Measurements from ENCODE around the gene PTGES2. TPM values are rescaled to one million over a fixed set of nuclear protein-coding genes. Genes with fewer than 3 reads are reported as not detected.

Gene PTGES2
- polyA plus RNA-seq, 1 donor from 2014 or later = 55.9 TPM

DNA sequence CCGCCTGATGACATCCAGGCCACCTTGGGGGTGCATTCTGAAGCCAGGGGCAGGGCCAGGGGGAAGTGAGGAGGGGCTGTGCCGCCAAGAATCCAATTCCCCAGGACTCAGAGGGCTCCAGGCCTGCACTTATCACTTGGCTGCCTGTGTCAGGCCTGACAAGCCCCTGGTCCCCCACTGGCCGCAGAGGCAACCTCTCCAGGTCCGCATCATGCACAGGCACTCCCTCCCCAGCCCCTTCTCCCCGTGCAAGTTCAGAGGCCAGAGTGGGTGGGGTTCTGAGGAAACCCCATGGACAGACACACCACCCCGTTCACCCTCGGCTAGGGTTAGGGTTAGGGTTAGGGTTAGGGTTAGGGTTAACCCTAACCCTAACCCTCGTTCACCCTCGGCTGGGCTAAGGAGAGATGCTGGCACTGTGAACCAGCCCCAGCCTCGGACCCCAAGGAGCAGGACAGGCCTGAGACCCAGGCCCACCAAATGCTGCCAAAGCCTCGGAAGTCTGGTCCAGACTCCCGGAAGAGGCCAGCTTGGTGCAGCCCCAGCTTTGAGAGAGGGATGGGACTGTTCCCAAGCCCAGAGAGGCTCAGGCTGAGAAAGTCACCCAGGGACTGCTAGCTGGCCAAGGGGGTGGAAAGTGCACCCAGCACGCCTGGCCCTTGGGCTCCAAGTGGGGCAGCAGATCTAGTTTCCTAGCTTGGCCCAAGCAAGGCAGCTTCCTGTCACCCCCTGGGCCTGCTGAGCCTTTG is 26.6 kb upstream of the PTGES2 start:
- Histone ChIP-seq H3K36me3 (ENCODE audit: insufficient read depth, low read length) (no peaks in the 10 kb centered on the region), H3K27me3 (ENCODE audit: insufficient read depth, low read depth, low read length) (no peaks in the 10 kb centered on the region), H3K79me2 (replicated peaks; ENCODE audit: insufficient read depth, low read length) (no peaks in the 10 kb centered on the region), H3K9me3 (ENCODE audit: low read length) (no peaks in the 10 kb centered on the region), H3K4me3 (ENCODE audit: low read length) (no peak overlapping the region), H3K9ac (ENCODE audit: low read length) (no peak overlapping the region), H3K9me2 (ENCODE audit: insufficient read depth, low read length) (no peaks in the 10 kb centered on the region), H2AFZ (ENCODE audit: low read depth, low read length) (no peak overlapping the region), H3K4me2 (ENCODE audit: low read length) (no peak overlapping the region), H3F3A (ENCODE audit: insufficient read depth, low read length, poor library complexity, severe bottlenecking) (no peaks in the 10 kb centered on the region), H3K27ac (ENCODE audit: low read length) (no peak overlapping the region), H4K20me1 (ENCODE audit: insufficient read depth) (no peaks in the 10 kb centered on the region)
- TF ChIP-seq POLR2AphosphoS5 (IDR thresholded peaks at IDR 0.05) = no peak
- no peak for TF ChIP-seq MXI1 (conservative IDR thresholded peaks at IDR 0.05; ENCODE audit: poor library complexity, severe bottlenecking)
- TF ChIP-seq TAF1 (IDR thresholded peaks at IDR 0.05; ENCODE audit: low read depth) = no peak
- no peak for TF ChIP-seq RAD21 (conservative IDR thresholded peaks at IDR 0.05)
- TF ChIP-seq REST (IDR thresholded peaks at IDR 0.05; ENCODE audit: borderline replicate concordance) = no peak
- no peak for TF ChIP-seq CTCF (IDR thresholded peaks at IDR 0.05; ENCODE audit: poor library complexity, severe bottlenecking)
- TF ChIP-seq SMC3 (conservative IDR thresholded peaks at IDR 0.05; ENCODE audit: poor library complexity) = no peak
- no peak for TF ChIP-seq EZH2 (IDR thresholded peaks at IDR 0.05; ENCODE audit: borderline replicate concordance, insufficient read depth, low read length, poor library complexity, severe bottlenecking)
- TF ChIP-seq EP300 (conservative IDR thresholded peaks at IDR 0.05; ENCODE audit: poor library complexity, severe bottlenecking) = no peak

GRCh38 chr9:128153060-128153946 is 25.8 kb upstream of the PTGES2 start:
- Histone ChIP-seq H3F3A (ENCODE audit: insufficient read depth, low read length, poor library complexity, severe bottlenecking) (no peaks in the 10 kb centered on the region), H3K36me3 (ENCODE audit: insufficient read depth, low read length) (no peaks in the 10 kb centered on the region), H3K4me3 (ENCODE audit: low read length) (no peak overlapping the region), H4K20me1 (ENCODE audit: insufficient read depth) (no peaks in the 10 kb centered on the region), H3K9ac (ENCODE audit: low read length) (no peak overlapping the region), H3K27ac (ENCODE audit: low read length) (no peak overlapping the region), H3K4me2 (ENCODE audit: low read length) (no peak overlapping the region), H3K9me3 (ENCODE audit: low read length) (no peaks in the 10 kb centered on the region), H3K79me2 (replicated peaks; ENCODE audit: insufficient read depth, low read length) (no peaks in the 10 kb centered on the region), H3K9me2 (ENCODE audit: insufficient read depth, low read length) (no peaks in the 10 kb centered on the region), H3K27me3 (ENCODE audit: insufficient read depth, low read depth, low read length) (no peaks in the 10 kb centered on the region), H2AFZ (ENCODE audit: low read depth, low read length) (no peak overlapping the region)
- TF ChIP-seq MXI1 (conservative IDR thresholded peaks at IDR 0.05; ENCODE audit: poor library complexity, severe bottlenecking) = no peak
- no peak for TF ChIP-seq SMC3 (conservative IDR thresholded peaks at IDR 0.05; ENCODE audit: poor library complexity)

Data from neural cell (in vitro differentiated cells).